T-helper 2 cell (primary cell): ENCODE results near the gene DAPK2.
"Not testable (repeated sequence)": the region's sequence is repeated elsewhere in the genome, so short reads cannot be mapped to it uniquely, and the experiment has no call there.

Experiments
- DNase-seq, 5 experiments: peaks; one replicate each; pipeline versions ENCODE4 v3.0.0 to v3.0.0-alpha.2; 2012 to 2022
- total RNA-seq, 2 donors: gene quantifications; one replicate each; lab custom pipeline; 2026; lab: John Stamatoyannopoulos, UW

The DAPK2 gene
- 2.6 to 4.1 reads per million in 2 donors for total RNA-seq

DNA sequence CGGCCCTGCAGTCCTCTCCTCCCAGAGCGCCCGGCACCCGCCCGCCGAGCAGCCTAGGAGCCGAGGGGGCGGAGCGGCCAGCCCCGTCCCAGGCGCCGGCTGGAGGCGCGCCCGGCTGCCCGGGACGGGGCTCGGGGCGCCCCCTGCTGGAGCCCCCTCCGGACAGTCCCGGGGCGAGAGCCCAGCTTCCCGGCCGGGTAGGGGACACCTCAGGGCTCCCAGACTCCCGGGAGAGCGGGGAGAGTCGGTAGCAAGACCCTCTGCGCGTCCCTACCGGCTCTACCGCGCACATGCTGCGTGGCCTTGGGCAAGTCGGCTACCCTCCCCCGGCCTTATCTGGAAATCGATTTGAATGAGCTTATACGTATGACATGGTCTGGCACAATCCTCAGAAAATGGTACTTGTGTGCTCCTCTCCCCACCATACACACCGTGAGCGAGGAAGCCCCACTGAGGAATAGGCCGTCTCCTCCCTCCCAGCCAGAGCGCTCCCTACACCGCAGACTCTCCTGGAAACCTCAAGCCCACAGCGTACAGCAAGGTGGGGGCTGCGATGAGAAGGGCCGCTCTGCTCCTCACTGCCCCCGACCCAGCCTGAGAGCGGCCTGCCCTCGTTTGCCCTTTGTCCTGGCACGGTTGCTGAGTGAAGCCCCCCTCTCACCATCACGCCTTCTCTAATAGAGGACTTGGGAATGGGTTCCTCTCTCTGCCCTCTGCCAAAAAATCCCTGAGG, at the start of gene DAPK2:
Gene DAPK2, minus strand, starts transcription at position 65 of the 733 bp plus-strand sequence. CDS start 6,224 bp downstream, outside the sequence.
- DNase-seq = peak; percentile 41 to 65 (median 48)

DNA sequence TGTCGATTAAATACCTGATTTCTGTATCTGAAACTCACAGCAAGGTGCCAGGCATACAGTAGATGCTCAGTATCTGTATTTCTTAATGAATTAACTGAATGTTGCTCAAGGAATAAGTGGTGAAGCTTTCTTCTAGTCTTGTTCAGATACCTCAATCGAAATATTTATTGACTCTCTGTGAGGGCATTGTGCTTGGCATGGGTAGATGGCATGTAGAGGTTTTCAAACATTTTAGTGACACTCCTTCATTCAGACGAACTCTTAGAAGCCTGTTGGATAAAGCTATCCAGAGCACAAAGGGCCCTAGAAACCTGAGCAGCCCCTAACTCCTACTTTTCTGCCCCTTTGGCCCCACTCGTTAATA, 49.1 kb upstream of the DAPK2 start:
- DNase-seq = no peak

DNA sequence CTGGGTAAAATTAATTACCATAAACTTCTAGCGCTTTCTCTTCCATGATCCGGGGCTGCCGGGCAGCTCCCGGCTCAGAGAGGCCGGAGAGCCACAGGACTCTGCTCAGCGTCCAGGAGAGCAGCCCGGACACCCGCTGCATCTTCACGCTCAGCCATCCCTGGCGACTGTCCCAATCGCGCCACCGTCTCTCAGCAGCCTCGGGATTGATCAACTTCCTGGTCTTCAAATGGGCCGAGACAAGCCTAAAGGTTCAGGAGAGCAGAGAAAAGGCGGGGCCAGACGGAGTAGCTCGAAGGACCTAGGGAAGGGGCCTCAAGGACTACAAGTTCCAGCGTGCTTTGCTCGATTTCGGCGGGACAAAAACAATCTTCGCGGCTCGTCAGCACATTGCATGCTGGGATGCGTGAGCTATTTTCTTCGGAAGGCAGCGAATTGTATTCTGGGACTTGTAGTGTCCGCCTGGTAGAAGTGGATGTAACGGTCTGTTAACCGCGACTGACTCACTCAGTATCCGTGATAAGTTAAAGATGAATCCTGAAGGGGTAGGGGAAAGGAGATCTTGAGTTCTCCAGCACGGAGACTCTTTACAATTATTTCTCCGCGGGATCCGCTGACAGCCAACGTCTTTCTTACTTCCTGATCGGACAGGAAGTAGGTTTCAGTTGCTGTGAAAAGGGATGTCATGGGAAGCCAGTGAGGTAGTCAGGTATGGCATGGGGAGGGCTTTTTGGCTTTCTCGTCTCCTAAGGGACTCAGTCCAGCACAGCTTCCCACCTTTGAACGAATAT, 47.5 kb upstream of the DAPK2 start, which contains the start of gene CIAO2A:
Gene CIAO2A, minus strand, starts transcription at position 212 of the 791 bp plus-strand sequence. Its CDS starts 70 bp downstream, at position 142.
- peak; percentile 62 to 99 (median 87) for DNase-seq

DNA sequence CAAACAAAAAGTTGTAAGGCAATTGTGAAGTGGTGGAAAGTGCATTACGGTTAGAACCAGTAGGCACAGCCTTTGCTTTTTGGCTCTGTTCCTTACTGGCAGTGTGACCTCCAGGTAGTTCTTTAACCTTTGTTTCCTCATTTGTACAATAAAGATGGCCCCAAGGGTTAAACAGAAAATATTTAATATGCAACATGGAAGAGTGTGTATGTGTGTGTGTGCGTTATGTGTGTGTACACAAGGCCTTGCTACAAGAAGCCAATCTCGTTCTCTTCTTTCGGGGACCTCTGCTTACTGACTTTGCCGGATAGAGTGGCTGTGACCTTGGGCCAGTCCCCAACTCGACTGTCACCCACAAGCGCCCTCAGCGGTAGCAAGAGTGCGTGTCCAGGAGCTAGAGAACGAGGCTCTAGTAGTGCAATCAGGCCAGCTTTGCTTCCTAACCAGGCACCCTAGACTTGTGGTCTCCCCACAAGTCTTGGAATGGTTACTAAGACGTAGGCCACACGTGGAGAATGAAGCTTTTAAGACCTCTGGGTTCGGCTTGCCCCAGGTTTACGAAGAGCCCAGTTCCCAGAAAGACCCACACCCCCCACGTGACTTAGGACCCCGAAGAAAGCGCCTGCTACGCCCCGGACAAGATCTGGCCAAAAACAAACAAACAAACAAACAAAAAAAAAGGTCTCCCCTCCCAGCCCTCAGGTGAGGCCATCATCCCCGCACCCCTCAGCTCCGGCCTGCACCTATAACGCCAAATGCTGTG, 46.8 kb upstream of the DAPK2 start:
- peak in 3 of 5 experiments; percentile 6 to 72 (median 20) for DNase-seq

DNA sequence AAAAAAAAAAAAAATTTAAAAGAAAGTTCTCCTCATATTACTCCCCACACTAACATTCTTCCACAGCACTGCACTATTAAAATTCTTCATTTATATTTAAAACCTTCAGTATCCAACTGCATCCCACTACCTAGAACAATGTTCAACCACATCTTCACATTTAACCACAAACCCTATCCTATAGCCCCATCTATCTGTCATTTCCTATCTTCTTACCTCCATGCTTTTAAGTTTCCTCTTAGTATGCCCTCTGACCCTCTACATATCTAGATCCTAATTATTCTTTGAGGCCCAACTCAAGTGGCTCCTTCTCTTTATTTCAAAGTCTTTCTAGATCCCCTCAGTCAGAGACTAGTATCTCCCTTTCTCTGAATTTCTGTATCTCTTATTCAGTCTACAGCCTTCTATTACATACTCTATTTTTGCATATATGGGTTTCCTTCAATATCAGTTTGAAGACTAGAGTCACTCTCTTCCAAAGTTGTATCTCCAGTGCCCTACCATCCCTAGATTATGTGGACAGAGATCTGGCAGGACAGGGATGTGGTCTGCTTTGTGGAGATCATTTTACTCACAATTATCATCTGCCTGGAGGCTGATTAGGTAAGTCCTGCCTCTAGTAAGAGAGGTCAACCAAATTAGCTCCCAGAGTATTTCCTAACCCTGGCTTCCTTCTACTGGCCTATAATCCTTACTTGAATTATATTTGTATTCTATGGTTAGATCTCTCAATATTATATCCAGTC, 46.0 kb upstream of the DAPK2 start:
- peak in 2 of 5 experiments; percentile 21 to 64 for DNase-seq

- DNase-seq = no peak
Measured at GRCh38 chr15:64090527-64090926, 44.2 kb upstream of the DAPK2 start.

GRCh38 chr15:64089543-64090280, 43.4 kb upstream of the DAPK2 start:
- DNase-seq = no peak

DNA sequence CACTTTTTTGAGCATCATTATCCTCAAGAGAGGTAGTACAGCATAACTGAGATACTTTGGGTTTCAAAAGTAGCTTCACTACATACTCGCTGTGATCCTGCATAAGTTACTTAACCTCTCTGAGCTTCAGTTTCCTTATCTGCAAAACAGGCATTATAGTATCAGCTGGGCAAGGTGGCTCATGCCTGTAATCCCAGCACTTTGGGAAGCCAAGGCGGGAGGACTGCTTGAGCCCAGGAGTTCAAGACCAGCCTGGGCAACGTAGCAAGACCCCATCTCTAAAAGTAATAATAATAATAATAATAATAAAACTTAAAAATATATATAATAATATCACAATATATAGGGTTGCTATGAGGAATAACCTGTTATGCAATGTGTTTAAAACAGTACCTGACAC, 36.5 kb upstream of the DAPK2 start:
- no peak for DNase-seq

- DNase-seq = not testable (repeated sequence)
Measured at GRCh38 chr15:64073496-64073895, 27.2 kb upstream of the DAPK2 start.

DNA sequence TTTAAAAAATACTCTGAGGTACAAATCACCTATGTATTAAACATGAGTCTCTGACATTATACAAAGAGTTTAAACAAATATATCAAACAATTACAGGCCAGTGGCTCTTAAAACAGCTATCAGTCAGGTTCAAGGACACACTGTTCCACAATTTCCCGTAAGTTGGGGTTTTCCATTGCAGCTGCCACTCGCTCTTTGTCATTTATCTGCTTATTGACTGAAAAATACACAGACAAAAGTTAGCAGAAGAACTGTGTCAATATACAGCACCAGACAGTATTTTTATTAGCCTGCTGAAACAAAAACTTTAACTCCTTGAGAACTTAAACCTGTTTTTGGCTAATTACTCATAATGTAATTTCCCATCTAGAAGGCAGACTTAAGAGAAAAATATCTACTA, 26.5 kb upstream of the DAPK2 start:
- no peak for DNase-seq

DNA sequence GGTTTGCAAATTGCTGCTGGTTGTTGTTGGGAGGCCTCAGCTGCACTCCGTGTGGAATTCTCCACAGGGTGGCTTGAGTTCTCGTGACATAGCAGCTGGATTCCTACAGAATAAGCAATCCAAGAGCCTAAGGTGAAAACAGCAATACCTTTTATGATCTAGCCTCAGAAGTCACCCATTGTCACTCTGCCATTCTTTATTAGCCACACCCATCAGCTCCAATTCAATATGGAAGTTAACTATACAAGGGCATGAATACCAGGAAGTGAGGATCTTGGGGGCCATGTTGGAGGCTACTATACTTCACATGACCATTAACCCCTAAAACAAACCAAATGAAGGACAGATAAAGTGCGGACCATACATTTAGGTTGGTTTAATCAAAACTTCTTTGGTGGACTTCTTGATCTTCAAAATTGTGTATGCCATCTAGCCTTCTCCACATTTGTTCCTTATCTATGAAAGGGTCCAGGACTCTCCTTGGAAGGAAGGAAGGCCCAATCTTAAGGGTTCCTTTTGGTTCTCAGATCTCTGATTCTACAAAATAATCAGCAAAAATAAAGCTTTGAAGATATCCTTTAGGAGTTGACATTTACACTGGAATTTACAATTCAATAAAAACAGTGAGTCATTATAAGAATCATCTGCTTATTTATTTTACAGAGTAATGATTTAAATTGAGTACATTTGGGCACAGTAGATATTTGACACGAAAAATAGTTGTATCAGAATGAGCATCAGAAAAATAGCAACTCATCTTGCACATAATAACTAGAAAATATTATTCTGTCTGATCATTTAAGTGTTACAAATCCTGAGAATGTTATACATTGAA, 25.9 kb upstream of the DAPK2 start:
- DNase-seq = no peak

- no peak for DNase-seq
Measured at GRCh38 chr15:64070965-64071851, 24.9 kb upstream of the DAPK2 start.

GRCh38 chr15:64070106-64070505, 23.8 kb upstream of the DAPK2 start:
- no peak for DNase-seq

GRCh38 chr15:64068133-64068532, 21.8 kb upstream of the DAPK2 start:
- peak in 1 of 5 experiments; percentile 70 for DNase-seq

DNA sequence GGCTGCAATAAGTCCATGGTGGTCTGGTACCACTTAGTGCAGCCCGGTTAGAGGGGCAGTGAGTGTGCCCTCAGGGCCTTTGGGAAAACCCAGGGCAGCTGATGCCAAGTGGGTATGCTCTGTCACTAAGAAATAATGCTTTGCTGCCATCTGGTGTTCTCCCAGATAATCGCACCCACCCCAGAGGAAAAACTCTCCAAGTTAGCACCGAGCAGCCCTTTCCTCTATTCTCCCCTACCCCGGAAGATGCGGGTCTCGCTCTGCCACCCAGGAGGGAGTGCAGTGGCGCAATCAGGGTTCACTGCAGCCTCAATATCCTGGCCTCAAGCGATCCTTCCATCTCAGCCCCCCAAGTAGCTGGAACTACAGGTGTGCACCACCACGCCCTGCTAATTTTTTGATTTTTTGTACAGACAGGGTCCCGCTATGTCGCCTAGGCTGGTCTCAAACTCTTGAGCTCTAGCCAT, 21.3 kb upstream of the DAPK2 start:
- DNase-seq = peak; percentile 21 to 64 (median 51)

- no peak for DNase-seq
Measured at GRCh38 chr15:64066451-64066850, 20.2 kb upstream of the DAPK2 start.

GRCh38 chr15:64060716-64061115, 14.4 kb upstream of the DAPK2 start:
- no peak for DNase-seq

- not testable (repeated sequence) for DNase-seq
Measured at GRCh38 chr15:64059104-64059503, 12.8 kb upstream of the DAPK2 start.

GRCh38 chr15:64058279-64058678, 12.0 kb upstream of the DAPK2 start:
- no peak for DNase-seq
